Mucosa of gallbladder (tissue), 1 donor: ENCODE measurements around the gene TBX3. TPM values are rescaled to one million over a fixed set of nuclear protein-coding genes. Genes with fewer than 3 reads are reported as not detected.
"Not testable (repeated sequence)": the region's sequence is repeated elsewhere in the genome, so short reads cannot be mapped to it uniquely, and the experiment has no call there.

ENCODE experiments used
- DNase-seq: peaks from one replicate; pipeline ENCODE4 v3.0.0-alpha.2; 2020; ENCODE audit warnings: low spot score
- total RNA-seq: library from RNA; stranded (reverse); gene quantifications from one replicate; pipeline ENCODE4 v1.2.1, GENCODE V29; 2021
- donor health status: DM: no; HTN: no; CAD: no.

Gene TBX3
- total RNA-seq = 12.0 TPM

DNA sequence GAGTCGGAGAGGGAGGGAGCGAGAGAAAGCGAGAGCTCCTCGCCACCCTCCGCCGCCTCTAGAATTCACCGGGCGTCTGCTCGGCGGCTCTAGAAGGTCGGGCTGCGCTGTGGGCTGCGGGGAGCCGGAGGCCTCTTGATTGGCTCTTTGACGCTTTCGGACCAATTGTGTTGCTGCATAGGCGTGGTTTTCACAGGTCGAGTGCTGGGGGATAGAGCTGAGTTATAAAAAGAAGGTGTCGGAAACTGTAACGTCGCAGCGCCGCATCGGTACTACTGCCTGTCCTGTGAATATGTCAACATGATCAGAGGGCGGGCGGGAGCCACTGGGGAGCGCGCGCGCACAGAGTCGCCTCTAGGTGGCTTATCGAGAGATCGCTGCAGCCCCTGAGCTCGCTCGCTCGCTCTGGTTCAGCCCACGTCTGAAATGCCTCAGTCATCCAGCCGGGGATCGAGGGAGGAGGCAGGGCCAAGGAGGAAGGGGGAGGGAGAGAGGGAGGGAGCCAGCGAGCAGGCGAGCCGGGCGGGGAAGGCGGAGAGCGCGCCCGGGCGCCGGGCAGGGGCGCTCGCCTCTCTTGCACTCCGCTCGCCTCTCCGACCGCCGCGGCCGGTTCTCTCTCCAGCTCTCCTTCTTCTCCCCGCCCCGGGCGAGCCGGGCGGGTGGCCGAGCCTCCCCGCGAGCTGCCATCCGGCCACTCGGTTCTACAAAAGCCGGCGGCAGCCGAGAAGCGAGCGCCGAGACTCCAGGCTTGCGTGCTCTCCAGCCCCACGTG lies at the start of gene TBX3:
Gene TBX3 (minus strand): TSS at position 78 of the 772 bp plus-strand sequence. CDS start 975 bp downstream, outside the sequence.
- DNase-seq = peak; percentile 93

- DNase-seq = no peak
Observed at GRCh38 chr12:114732426-114733030, 48.6 kb upstream of the TBX3 start.

- no peak for DNase-seq
Observed at GRCh38 chr12:114729731-114730130, 45.8 kb upstream of the TBX3 start.

DNA sequence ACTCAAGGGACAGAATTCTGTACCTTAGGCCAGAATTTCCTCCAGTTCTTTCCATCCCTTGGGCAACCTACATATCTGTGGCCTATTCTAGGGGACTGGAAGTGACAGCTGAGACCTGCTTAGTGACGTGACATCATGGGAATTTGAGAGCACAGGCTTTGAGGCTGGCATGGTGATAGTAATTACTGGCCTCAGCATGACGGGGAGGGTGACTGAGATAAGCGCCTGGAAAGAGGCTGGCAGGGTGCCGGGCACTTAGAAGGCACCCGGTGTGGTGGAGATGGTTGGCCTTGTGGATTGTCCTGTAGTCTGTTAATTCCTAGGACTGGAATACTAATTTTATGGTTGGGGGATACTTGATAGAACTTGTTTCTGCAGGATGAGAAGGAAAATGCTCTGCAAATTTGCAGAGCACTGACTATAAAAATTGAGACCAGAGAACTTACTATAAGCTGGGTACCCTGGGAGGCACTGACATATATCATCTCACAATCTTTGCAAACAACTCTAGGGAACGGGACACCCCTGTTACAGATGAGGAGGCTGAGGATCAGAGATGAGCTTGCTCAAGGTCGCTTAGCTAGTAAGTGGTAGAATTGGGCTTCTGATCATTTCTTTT lies 42.2 kb upstream of the TBX3 start:
- no peak for DNase-seq

GRCh38 chr12:114722176-114722575 lies 38.2 kb upstream of the TBX3 start:
- not testable (repeated sequence) for DNase-seq

DNA sequence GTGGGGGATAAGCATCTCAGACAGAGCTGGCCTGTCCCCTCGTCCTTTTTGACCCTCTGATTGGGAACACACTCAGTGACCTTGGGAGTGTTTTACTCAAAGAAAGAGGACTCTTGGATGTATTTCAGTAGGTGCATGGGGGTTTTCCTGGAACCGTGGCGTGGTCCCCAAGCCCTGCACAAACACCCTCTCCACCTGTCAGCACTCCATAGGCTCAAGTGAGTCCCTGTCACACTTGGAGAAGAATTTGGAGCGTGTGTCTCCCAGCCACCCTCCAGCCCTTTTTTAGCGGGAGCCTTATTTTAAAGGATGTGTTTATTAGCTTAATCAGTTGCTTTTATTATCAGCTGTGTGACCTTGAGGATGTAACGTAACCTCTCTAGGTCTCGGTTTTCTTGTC lies 37.3 kb upstream of the TBX3 start:
- DNase-seq = no peak

- DNase-seq = no peak
Observed at GRCh38 chr12:114713466-114714215, 29.7 kb upstream of the TBX3 start.

- no peak for DNase-seq
Observed at GRCh38 chr12:114711689-114712152, 27.7 kb upstream of the TBX3 start.

- DNase-seq = no peak
Observed at GRCh38 chr12:114710151-114710550, 26.2 kb upstream of the TBX3 start.

DNA sequence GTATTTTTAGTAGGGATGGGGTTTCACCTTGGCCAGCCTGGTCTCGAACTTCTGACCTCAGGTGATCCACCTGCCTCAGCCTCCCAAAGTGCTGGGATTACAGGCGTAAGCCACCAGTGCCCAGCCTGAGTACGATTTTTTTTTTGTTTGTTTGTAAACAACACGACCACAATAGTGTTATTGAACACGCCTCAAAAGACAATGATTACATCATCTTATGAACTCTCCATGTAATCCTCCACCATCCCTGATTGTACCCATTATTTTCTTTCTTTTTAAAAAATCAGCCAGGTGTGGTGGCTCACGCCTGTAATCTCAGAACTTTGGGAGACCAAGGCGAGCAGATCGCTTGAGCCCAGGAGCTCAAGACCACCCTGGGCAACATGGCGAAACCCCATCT lies 25.1 kb upstream of the TBX3 start:
- no peak for DNase-seq

DNA sequence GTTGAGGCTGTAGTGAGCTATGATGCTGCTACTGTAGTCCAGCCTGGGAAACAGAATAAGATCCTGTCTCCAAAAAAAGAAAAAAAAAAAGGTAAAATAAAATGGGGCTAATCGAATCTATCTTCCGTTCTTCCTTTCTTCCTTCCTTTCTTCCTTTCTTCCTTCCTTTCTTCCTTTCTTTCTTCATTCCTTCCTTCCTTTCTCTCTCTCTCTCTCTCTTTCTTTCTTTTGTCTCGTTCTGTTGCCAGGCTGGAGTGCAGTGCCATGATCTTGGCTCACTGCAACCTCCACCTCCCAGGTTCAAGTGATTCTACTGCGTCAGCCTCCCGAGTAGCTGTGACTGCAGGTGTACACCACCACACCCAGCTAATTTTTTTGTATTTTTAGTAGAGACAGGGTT lies 24.6 kb upstream of the TBX3 start:
- not testable (repeated sequence) for DNase-seq

DNA sequence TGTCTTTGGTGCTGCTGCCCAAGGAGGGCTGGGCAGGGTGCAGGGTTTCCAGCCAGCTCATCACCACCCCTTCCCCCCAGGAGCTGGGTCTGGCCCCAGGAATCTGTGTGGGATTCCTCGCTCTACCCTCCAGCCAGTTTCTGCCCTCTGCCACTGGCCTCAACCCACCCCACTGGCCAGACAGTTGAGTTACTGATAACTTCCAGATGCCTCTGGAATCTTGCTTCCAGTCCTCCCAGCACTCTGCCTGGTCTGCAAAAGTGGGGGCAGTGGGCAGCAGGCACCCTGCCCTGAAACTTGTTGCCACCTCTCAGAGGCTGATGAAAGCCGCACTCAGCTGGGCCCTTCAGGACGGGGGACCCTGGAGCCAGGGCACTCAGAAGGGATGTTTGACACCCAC lies 20.1 kb upstream of the TBX3 start:
- no peak for DNase-seq

- no peak for DNase-seq
Observed at GRCh38 chr12:114703060-114703493, 19.1 kb upstream of the TBX3 start.

- no peak for DNase-seq
Observed at GRCh38 chr12:114702462-114702861, 18.5 kb upstream of the TBX3 start.

DNA sequence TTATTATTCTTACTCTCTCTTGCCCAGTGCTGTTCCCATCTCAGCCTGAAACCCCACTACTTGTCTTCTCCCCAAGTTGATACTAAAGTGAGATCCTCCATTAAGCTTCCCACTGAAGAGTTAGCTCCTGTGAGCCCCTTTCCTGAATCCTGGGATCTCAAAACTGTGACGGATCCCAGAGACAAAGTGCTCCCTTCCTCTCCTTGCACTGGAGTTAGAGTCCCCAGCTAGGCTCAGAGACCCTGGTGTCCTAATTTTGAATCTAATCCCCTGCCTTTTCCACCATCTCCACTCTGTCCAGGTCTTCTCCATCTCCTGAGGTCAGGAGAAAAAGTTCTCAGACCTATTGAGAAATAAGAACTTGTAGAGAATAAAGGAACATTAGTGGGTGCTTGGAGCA lies 17.6 kb upstream of the TBX3 start:
- no peak for DNase-seq

- DNase-seq = no peak
Observed at GRCh38 chr12:114701104-114701414, 17.1 kb upstream of the TBX3 start.

- no peak for DNase-seq
Observed at GRCh38 chr12:114700392-114701103, 16.6 kb upstream of the TBX3 start.

DNA sequence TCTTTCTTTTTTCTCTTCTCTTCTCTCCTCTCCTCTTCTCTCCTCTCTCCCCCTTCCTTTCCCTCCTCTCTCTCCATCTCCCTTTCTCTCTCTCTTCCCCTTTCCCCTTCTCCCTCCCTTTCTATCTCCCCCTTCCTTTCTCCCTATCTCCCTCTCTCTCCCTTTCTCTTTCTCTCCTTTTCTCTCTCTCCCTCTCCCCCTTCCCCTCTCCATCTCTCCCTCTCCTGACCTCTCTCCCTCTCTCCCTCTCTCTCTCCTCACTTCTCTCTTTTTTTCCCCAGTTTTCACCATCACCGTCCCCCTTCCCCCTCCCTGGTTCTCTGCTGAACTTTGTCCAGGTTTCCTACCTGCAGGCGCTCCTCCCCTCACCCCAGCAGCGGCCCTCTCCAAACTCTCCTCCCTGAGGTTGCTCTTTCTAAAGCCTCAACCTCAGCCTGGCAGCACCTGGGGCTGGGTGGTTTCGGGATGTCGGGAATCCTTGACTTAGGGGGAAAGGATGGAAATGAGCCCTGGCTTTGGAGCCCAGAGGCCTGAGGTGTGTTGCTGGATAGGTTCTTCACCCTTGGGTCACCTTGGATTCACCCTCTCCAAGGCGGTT lies 14.7 kb upstream of the TBX3 start:
- DNase-seq = no peak

GRCh38 chr12:114697741-114698565 lies 14.0 kb upstream of the TBX3 start:
- DNase-seq = no peak

GRCh38 chr12:114697243-114697716 lies 13.3 kb upstream of the TBX3 start:
- no peak for DNase-seq
